Measurements from ENCODE around the gene ARID3A. TPM values are rescaled to one million over a fixed set of nuclear protein-coding genes. Genes with fewer than 3 reads are reported as not detected.

ARID3A gene
- total RNA-seq, 1 experiment from 2014 or later: 28.9 TPM

DNA sequence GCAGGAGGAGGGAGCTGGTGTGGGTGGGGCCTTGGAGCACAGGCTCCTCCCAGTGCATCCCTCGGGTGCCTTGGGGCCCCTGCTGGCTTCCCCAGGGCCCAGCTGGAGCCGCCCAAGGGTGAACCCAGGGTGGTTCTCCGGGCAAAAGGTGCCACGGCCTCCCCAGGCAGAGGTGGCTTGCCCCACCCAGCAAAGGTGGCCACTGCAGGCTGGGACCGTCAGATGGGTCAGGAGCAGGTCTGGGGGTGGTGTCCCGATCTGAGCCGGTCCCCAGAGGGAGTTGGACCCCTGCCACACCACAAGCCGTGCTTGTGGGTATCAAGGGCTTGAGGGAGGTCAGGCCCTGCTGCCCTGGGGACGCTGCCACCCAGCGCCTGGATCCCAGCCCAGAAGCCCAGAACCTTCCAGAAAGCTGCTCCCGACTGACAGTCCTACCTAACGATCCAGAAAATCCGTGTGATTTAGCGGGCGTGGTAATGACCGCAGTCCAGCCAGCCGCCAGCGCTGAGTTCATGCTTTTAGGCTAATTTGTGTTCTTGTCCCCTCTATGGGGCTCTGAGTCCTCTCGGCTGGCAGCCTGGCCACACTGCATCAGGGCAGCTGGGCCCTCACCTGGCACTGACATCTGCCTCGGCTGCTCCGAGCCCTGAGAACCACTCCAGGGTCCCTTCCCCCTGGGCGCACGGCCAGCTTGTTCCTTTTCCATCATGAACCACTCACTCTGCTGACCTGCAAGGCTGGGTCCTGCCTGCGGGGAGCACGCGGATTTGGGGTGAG is 69.4 kb downstream of the ARID3A start (continued):
- TF ChIP-seq POLR2AphosphoS5 (IDR thresholded peaks at IDR 0.05; ENCODE audit: low read depth, low read length): no peak

GRCh38 chr19:996051-996838 is 70.4 kb downstream of the ARID3A start:
- Histone ChIP-seq H3K4me1 (ENCODE audit: control insufficient read depth, insufficient read depth, low read length) (peaks cover 8% of the 10 kb centered on the region), H3K4me3 (ENCODE audit: low read depth in 2 of 2, low read length in 2 of 2) (peak overlapping the region in 1 of 2 experiments; percentile 5; a peak in 2 of 4 replicates), H3K9me3 (ENCODE audit: control insufficient read depth, insufficient read depth, low read depth, low read length) (no peaks in the 10 kb centered on the region), H3K27me3 (ENCODE audit: control insufficient read depth, insufficient read depth, low read length) (no peaks in the 10 kb centered on the region), H3K36me3 (ENCODE audit: control insufficient read depth, insufficient read depth, low read length) (no peaks in the 10 kb centered on the region), H3K27ac (ENCODE audit: low read length) (no peak overlapping the region)
- intact Hi-C loops (cut with micrococcal nuclease; ENCODE audit: unreplicated experiment): loop anchor here (5.0 kb wide), 1 partner anchor 139 kb away; the partner anchor contains the start of gene CFD
- ATAC-seq: peak; percentile 27; the same call in 1 of the 2 replicates
- ChIA-PET POLR2A (no interaction called here), CTCF (no interaction called here)
- BruUV-seq (replicated peaks): no TSS peak
- DNase-seq (ENCODE audit: low read depth, low spot score): no peak
- in situ Hi-C loops (cut with HindIII; ENCODE audit: low pct_unique_long_range_greater_than_20kb, low sequenced_read_pairs): no loop called here
- TF ChIP-seq POLR2AphosphoS5 (IDR thresholded peaks at IDR 0.05; ENCODE audit: low read depth, low read length): 0 out of 2 replicates have a peak, but pooled peaks have one; percentile 28
- TF ChIP-seq, protein P1, sequence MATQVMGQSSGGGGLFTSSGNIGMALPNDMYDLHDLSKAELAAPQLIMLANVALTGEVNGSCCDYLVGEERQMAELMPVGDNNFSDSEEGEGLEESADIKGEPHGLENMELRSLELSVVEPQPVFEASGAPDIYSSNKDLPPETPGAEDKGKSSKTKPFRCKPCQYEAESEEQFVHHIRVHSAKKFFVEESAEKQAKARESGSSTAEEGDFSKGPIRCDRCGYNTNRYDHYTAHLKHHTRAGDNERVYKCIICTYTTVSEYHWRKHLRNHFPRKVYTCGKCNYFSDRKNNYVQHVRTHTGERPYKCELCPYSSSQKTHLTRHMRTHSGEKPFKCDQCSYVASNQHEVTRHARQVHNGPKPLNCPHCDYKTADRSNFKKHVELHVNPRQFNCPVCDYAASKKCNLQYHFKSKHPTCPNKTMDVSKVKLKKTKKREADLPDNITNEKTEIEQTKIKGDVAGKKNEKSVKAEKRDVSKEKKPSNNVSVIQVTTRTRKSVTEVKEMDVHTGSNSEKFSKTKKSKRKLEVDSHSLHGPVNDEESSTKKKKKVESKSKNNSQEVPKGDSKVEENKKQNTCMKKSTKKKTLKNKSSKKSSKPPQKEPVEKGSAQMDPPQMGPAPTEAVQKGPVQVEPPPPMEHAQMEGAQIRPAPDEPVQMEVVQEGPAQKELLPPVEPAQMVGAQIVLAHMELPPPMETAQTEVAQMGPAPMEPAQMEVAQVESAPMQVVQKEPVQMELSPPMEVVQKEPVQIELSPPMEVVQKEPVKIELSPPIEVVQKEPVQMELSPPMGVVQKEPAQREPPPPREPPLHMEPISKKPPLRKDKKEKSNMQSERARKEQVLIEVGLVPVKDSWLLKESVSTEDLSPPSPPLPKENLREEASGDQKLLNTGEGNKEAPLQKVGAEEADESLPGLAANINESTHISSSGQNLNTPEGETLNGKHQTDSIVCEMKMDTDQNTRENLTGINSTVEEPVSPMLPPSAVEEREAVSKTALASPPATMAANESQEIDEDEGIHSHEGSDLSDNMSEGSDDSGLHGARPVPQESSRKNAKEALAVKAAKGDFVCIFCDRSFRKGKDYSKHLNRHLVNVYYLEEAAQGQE (IDR thresholded peaks at IDR 0.05; ENCODE audit: insufficient read depth in 1 of 2, low read depth in 2 of 2, low read length in 1 of 2): no peak
- TF ChIP-seq, protein P2, sequence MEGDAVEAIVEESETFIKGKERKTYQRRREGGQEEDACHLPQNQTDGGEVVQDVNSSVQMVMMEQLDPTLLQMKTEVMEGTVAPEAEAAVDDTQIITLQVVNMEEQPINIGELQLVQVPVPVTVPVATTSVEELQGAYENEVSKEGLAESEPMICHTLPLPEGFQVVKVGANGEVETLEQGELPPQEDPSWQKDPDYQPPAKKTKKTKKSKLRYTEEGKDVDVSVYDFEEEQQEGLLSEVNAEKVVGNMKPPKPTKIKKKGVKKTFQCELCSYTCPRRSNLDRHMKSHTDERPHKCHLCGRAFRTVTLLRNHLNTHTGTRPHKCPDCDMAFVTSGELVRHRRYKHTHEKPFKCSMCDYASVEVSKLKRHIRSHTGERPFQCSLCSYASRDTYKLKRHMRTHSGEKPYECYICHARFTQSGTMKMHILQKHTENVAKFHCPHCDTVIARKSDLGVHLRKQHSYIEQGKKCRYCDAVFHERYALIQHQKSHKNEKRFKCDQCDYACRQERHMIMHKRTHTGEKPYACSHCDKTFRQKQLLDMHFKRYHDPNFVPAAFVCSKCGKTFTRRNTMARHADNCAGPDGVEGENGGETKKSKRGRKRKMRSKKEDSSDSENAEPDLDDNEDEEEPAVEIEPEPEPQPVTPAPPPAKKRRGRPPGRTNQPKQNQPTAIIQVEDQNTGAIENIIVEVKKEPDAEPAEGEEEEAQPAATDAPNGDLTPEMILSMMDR (IDR thresholded peaks at IDR 0.05): no peak

DNA sequence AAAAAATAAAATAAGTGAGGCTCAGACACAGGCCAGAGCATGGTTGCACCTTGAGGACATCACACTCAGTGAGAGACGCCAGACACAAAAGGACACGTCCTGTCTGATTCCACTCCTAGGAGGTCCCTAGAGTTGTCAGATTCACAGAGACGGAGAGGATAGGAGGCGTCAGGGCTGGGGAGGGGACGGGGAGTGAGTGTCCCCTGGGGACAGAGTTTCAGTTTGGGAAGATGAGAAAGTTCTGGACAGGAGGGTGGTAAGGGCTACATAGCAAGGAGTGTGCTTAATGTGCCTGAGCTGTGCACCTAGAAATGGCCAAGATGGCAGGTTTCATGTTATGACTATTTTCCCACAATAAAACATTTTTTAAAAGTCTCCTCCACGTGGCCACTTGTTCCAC is 72.2 kb downstream of the ARID3A start:
- no peaks in the 10 kb centered on the region for H3K27me3 ChIP-seq (ENCODE audit: control insufficient read depth, insufficient read depth, low read length)
- ChIA-PET POLR2A (no interaction called here), CTCF (no interaction called here)
- no TSS peak for BruUV-seq (replicated peaks)
- peak overlapping the region in 1 of 2 experiments; percentile 8; a peak in 1 of 4 replicates for H3K4me3 ChIP-seq (ENCODE audit: low read depth in 2 of 2, low read length in 2 of 2)
- no peaks in the 10 kb centered on the region for H3K9me3 ChIP-seq (ENCODE audit: control insufficient read depth, insufficient read depth, low read depth, low read length)
- in situ Hi-C loops (cut with HindIII; ENCODE audit: low pct_unique_long_range_greater_than_20kb, low sequenced_read_pairs): no loop called here
- H3K27ac ChIP-seq (ENCODE audit: low read length): no peak overlapping the region
- intact Hi-C loops (cut with micrococcal nuclease; ENCODE audit: unreplicated experiment): loop anchor here (5.0 kb wide), 1 partner anchor 141 kb away; the partner anchor contains the start of gene CFD
- H3K36me3 ChIP-seq (ENCODE audit: control insufficient read depth, insufficient read depth, low read length): no peaks in the 10 kb centered on the region
- ATAC-seq: no peak
- H3K4me1 ChIP-seq (ENCODE audit: control insufficient read depth, insufficient read depth, low read length): peaks cover 8% of the 10 kb centered on the region
- no peak for DNase-seq (ENCODE audit: low read depth, low spot score)
- TF ChIP-seq, protein P2 (IDR thresholded peaks at IDR 0.05): no peak
- TF ChIP-seq, protein P1 (IDR thresholded peaks at IDR 0.05; ENCODE audit: insufficient read depth in 1 of 2, low read depth in 2 of 2, low read length in 1 of 2): no peak
- TF ChIP-seq POLR2AphosphoS5 (IDR thresholded peaks at IDR 0.05; ENCODE audit: low read depth, low read length): no peak
- no peak for TF ChIP-seq SIN3A (IDR thresholded peaks at IDR 0.05; ENCODE audit: borderline replicate concordance, insufficient read depth, low read depth, low read length)
- TF ChIP-seq TCF7L2 (IDR thresholded peaks at IDR 0.05; ENCODE audit: low read depth, low read length): no peak

All from Panc1 (cell line).